GOT3 (cell line): ENCODE data around the gene A3GALT2.

Experiments used
- DNase-seq: peaks from one replicate; lab custom pipeline; 2025; ENCODE audit warnings: mixed read lengths; lab: John Stamatoyannopoulos, UW

The A3GALT2 gene

GRCh38 chr1:33272509-33272908 is 48.4 kb downstream of the A3GALT2 start:
- no peak for DNase-seq

GRCh38 chr1:33271666-33272505 is 49.0 kb downstream of the A3GALT2 start:
- no peak for DNase-seq

GRCh38 chr1:33270808-33271465 is 50.0 kb downstream of the A3GALT2 start:
- no peak for DNase-seq

- DNase-seq, result no peak
Observed at GRCh38 chr1:33270379-33270778, 50.5 kb downstream of the A3GALT2 start.

GRCh38 chr1:33269621-33270020 is 51.3 kb downstream of the A3GALT2 start:
- DNase-seq, result no peak

GRCh38 chr1:33268927-33269610 is 51.8 kb downstream of the A3GALT2 start:
- no peak for DNase-seq

- no peak for DNase-seq
Observed at GRCh38 chr1:33268457-33268856, 52.4 kb downstream of the A3GALT2 start.

GRCh38 chr1:33267468-33268205 is 53.3 kb downstream of the A3GALT2 start:
- DNase-seq, result no peak

GRCh38 chr1:33266766-33267165 is 54.1 kb downstream of the A3GALT2 start:
- DNase-seq, result no peak

GRCh38 chr1:33265780-33266605 is 54.9 kb downstream of the A3GALT2 start:
- no peak for DNase-seq

GRCh38 chr1:33263890-33264504 is 56.9 kb downstream of the A3GALT2 start:
- no peak for DNase-seq

- DNase-seq, result no peak
Observed at GRCh38 chr1:33261344-33261743, 59.6 kb downstream of the A3GALT2 start.

- DNase-seq, result no peak
Observed at GRCh38 chr1:33260439-33260838, 60.5 kb downstream of the A3GALT2 start.

GRCh38 chr1:33259879-33260278 is 61.0 kb downstream of the A3GALT2 start:
- no peak for DNase-seq

GRCh38 chr1:33258788-33259274 is 62.1 kb downstream of the A3GALT2 start:
- no peak for DNase-seq

GRCh38 chr1:33257772-33258712 is 62.9 kb downstream of the A3GALT2 start:
- DNase-seq, result no peak

GRCh38 chr1:33257207-33257771 is 63.6 kb downstream of the A3GALT2 start:
- DNase-seq, result no peak
